ENCODE results near the gene GNAI1.

DNA sequence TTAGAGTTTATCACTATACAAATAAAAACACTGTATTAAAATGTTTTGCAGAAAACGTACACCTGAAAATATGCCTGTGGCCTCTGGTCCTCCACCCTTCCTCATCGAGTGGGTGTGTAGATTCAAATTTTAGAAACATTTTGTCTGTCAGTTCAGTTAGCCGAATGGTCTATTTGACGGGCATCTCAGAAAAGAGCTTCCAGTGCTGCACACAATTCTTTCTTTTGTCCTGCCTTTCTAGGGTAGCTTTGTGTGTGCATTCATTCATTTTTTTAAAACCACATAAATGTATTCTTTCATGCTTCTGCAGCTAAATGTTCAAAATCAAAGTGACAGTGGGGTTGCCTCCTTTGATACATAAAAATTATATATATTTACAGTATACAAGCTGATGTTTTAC, 46.8 kb downstream of the GNAI1 start:
- TF ChIP-seq, protein P1, sequence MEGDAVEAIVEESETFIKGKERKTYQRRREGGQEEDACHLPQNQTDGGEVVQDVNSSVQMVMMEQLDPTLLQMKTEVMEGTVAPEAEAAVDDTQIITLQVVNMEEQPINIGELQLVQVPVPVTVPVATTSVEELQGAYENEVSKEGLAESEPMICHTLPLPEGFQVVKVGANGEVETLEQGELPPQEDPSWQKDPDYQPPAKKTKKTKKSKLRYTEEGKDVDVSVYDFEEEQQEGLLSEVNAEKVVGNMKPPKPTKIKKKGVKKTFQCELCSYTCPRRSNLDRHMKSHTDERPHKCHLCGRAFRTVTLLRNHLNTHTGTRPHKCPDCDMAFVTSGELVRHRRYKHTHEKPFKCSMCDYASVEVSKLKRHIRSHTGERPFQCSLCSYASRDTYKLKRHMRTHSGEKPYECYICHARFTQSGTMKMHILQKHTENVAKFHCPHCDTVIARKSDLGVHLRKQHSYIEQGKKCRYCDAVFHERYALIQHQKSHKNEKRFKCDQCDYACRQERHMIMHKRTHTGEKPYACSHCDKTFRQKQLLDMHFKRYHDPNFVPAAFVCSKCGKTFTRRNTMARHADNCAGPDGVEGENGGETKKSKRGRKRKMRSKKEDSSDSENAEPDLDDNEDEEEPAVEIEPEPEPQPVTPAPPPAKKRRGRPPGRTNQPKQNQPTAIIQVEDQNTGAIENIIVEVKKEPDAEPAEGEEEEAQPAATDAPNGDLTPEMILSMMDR (IDR thresholded peaks at IDR 0.05), result no peak
- TF ChIP-seq EP300 (IDR thresholded peaks at IDR 0.05) (no peak), POLR2A (IDR thresholded peaks at IDR 0.05) (no peak)

Data from tibial nerve (tissue), 4 donors.